HCT116 (cell line): ENCODE results near the gene COMTD1. TPM values are rescaled to one million over a fixed set of nuclear protein-coding genes. Genes with fewer than 3 reads are reported as not detected.

Source experiments
- ATAC-seq: fragments of 200-7000 bp; cut with Tn5 transposase; 2 replicates; pipeline ENCODE4 v1.9.1; 2020; ENCODE audit warnings: mild to moderate bottlenecking, moderate library complexity
- BruUV-seq: library from RNA; stranded (reverse); fragments of 400-500 nt; replicated peaks from 2 replicates; lab custom pipeline; 2021; lab: Mats Ljungman, UMichigan
- CTCF ChIA-PET: fragments of 300-600 bp; sonication (Branson Sonifier 250); formaldehyde crosslinking; loops from one replicate; lab custom pipeline; 2021; ENCODE audit warnings: antibody characterized with exemption; lab: Charles Lee
- POLR2A ChIA-PET: fragments of 300-600, 350-600 bp; sonication (Branson Sonifier 250); formaldehyde crosslinking; loops from one replicate; lab custom pipeline; 2021; ENCODE audit warnings: antibody characterized with exemption; lab: Charles Lee
- RAD21 ChIA-PET, 2 experiments: fragments of 300-600 bp; sonication (Branson Sonifier 250); formaldehyde crosslinking; loops; one replicate each; lab custom pipeline; 2023; ENCODE audit warnings: low total read pairs in 2 of 2; ENCODE audit not compliant: uncharacterized antibody in 2 of 2, unreplicated experiment in 2 of 2, low non-redundant PET in 1 of 2; lab: Charles Lee
- DNase-seq: peaks from one replicate; pipeline ENCODE4 v3.0.0-alpha.2; 2010; ENCODE audit warnings: low read depth, low spot score
- H2AFZ ChIP-seq: fragments of 200-600 bp; shearing (Covaris generic), sonication (generic); 2 replicates; pipeline ENCODE4 v1.6.1; 2017; ENCODE audit warnings: low read depth, mixed run types, mixed read lengths, antibody characterized with exemption, low read length; ENCODE audit not compliant: poor library complexity, severe bottlenecking
- H3K27ac ChIP-seq: 2 replicates; pipeline ENCODE4 v1.5.1; 2012; ENCODE audit warnings: low read depth, low read length
- H3K27me3 ChIP-seq: fragments of 200-600 bp; sonication (generic); 2 replicates; pipeline ENCODE4 v1.6.1; 2016; ENCODE audit warnings: mixed run types, low read length, mixed read lengths; ENCODE audit not compliant: insufficient read depth
- H3K36me3 ChIP-seq, 2 experiments: fragments of 200-500 bp in 1 of 2; fragments of 200-600 bp in 1 of 2; sonication (Bioruptor generic) in 1 of 2; sonication (generic) in 1 of 2; 2 replicates each; pipeline versions ENCODE4 v1.5.1 to v1.6.1; 2014 to 2016; ENCODE audit warnings: low read length in 2 of 2, inconsistent platforms in 1 of 2, mixed read lengths in 1 of 2, mixed run types in 1 of 2; ENCODE audit not compliant: insufficient read depth in 2 of 2, control insufficient read depth in 1 of 2
- H3K4me1 ChIP-seq, 2 experiments: fragments of 200-600 bp in 1 of 2; sonication (generic) in 1 of 2; 2 replicates each; pipeline versions ENCODE4 v1.5.1 to v1.6.1; 2012 to 2017; ENCODE audit warnings: low read length in 2 of 2, inconsistent platforms in 1 of 2, mild to moderate bottlenecking in 1 of 2, mixed read lengths in 1 of 2, mixed run types in 1 of 2, moderate library complexity in 1 of 2; ENCODE audit not compliant: insufficient read depth in 2 of 2, control insufficient read depth in 1 of 2
- H3K4me2 ChIP-seq: fragments of 200-600 bp; sonication (generic); 2 replicates; pipeline ENCODE4 v1.6.1; 2017; ENCODE audit warnings: mixed run types, low read length, mixed read lengths
- H3K4me3 ChIP-seq, 2 experiments: fragments of 200-600 bp in 1 of 2; sonication (generic) in 1 of 2; replicated peaks in 1 of 2; 2 replicates each; pipeline ENCODE4 v1.5.1; 2011 to 2016; ENCODE audit warnings: low read length in 2 of 2, control low read depth in 1 of 2, low read depth in 1 of 2, mild to moderate bottlenecking in 1 of 2, mixed read lengths in 1 of 2, mixed run types in 1 of 2
- H3K79me2 ChIP-seq: fragments of 200-600 bp; sonication (generic); 2 replicates; pipeline ENCODE4 v1.6.1; 2017; ENCODE audit warnings: mild to moderate bottlenecking, mixed run types, low read length, moderate library complexity, mixed read lengths; ENCODE audit not compliant: insufficient read depth
- H3K9ac ChIP-seq: fragments of 200-600 bp; sonication (generic); 2 replicates; pipeline ENCODE4 v1.6.1; 2016; ENCODE audit warnings: low read length, mixed read lengths
- H3K9me2 ChIP-seq: fragments of 200-600 bp; sonication (generic), shearing (Covaris generic); 2 replicates; pipeline ENCODE4 v1.6.1; 2017; ENCODE audit warnings: mixed run types, mild to moderate bottlenecking, moderate library complexity; ENCODE audit not compliant: insufficient read depth
- H3K9me3 ChIP-seq, 2 experiments: fragments of 200-500 bp in 1 of 2; fragments of 200-600 bp in 1 of 2; sonication (Bioruptor generic) in 1 of 2; sonication (generic) in 1 of 2; 2 replicates each; pipeline ENCODE4 v1.6.1; 2014 to 2017; ENCODE audit warnings: low read length in 2 of 2, mixed read lengths in 2 of 2, inconsistent platforms in 1 of 2, low read depth in 1 of 2, mild to moderate bottlenecking in 1 of 2, mixed run types in 1 of 2, moderate library complexity in 1 of 2; ENCODE audit not compliant: control insufficient read depth in 1 of 2, insufficient read depth in 1 of 2
- H4K20me1 ChIP-seq: fragments of 200-600 bp; sonication (generic), shearing (Covaris generic); 2 replicates; pipeline ENCODE4 v1.6.1; 2017; ENCODE audit warnings: mixed run types, mild to moderate bottlenecking, moderate library complexity; ENCODE audit not compliant: insufficient read depth
- CEBPB ChIP-seq: IDR thresholded peaks from 2 replicates; pipeline ENCODE4 v1.6.1; 2012; ENCODE audit warnings: low read depth
- CTCF ChIP-seq, 3 experiments: fragments of 200-600 bp in 1 of 3; sonication (generic) in 1 of 3; IDR thresholded peaks in 2 of 3; conservative IDR thresholded peaks in 1 of 3; 2 replicates each; pipeline ENCODE4 v1.5.1; 2012 to 2017; ENCODE audit warnings: low read depth in 2 of 3, low read length in 2 of 3, antibody characterized with exemption in 1 of 3, borderline replicate concordance in 1 of 3, control low read depth in 1 of 3, mild to moderate bottlenecking in 1 of 3, mixed read lengths in 1 of 3, mixed run types in 1 of 3, moderate library complexity in 1 of 3; ENCODE audit not compliant: insufficient read depth in 1 of 3
- EGR1 ChIP-seq: IDR thresholded peaks from 2 replicates; pipeline ENCODE4 v1.6.1; 2012; ENCODE audit warnings: low read depth
- ELF1 ChIP-seq: IDR thresholded peaks from 2 replicates; pipeline ENCODE4 v1.6.1; 2012; ENCODE audit warnings: low read depth, borderline replicate concordance
- EZH2phosphoT487 ChIP-seq: fragments of 200-600 bp; IDR thresholded peaks from 2 replicates; pipeline ENCODE4 v1.6.1; 2018; ENCODE audit warnings: antibody characterized with exemption, borderline replicate concordance
- FOSL1 ChIP-seq: IDR thresholded peaks from 2 replicates; pipeline ENCODE4 v1.6.1; 2012; ENCODE audit warnings: low read depth
- MAX ChIP-seq: IDR thresholded peaks from 2 replicates; pipeline ENCODE4 v1.6.1; 2012
- POLR2A ChIP-seq: IDR thresholded peaks from 2 replicates; pipeline ENCODE4 v1.7.0; 2011; ENCODE audit warnings: borderline replicate concordance; ENCODE audit not compliant: insufficient read depth, insufficient read length; ENCODE audit errors: extremely low read depth
- POLR2AphosphoS5 ChIP-seq: IDR thresholded peaks from 2 replicates; pipeline ENCODE4 v1.6.1; 2011; ENCODE audit warnings: mild to moderate bottlenecking, low read depth, low read length, moderate library complexity
- RAD21 ChIP-seq: IDR thresholded peaks from 2 replicates; pipeline ENCODE4 v1.6.1; 2012; ENCODE audit warnings: low read depth, mild to moderate bottlenecking
- REST ChIP-seq: IDR thresholded peaks from 2 replicates; pipeline ENCODE4 v1.6.1; 2012; ENCODE audit warnings: low read depth
- SIN3A ChIP-seq: IDR thresholded peaks from 2 replicates; pipeline ENCODE4 v1.6.1; 2012; ENCODE audit warnings: low read depth
- SRF ChIP-seq: IDR thresholded peaks from 2 replicates; pipeline ENCODE4 v1.6.1; 2012; ENCODE audit warnings: low read depth
- TCF7L2 ChIP-seq: IDR thresholded peaks from 2 replicates; pipeline ENCODE4 v1.7.0; 2011; ENCODE audit warnings: borderline replicate concordance, inconsistent platforms; ENCODE audit not compliant: insufficient read depth, insufficient read length; ENCODE audit errors: extremely low read depth
- YY1 ChIP-seq: IDR thresholded peaks from 2 replicates; pipeline ENCODE4 v1.6.1; 2011; ENCODE audit warnings: low read length, low read depth, moderate library complexity, mild to moderate bottlenecking; ENCODE audit not compliant: insufficient replicate concordance; ENCODE audit errors: extremely low read depth
- ZFX ChIP-seq: fragments of 450-650 bp; IDR thresholded peaks from 2 replicates; pipeline ENCODE4 v1.6.1; 2017
- ZNF274 ChIP-seq: fragments of 200-500 bp; sonication (Bioruptor generic); IDR thresholded peaks from 2 replicates; pipeline ENCODE4 v1.6.1; 2014; ENCODE audit warnings: mild to moderate bottlenecking, low read depth, low read length, inconsistent platforms
- intact Hi-C: fragments of 100-400 bp; cut with micrococcal nuclease; formaldehyde crosslinking; loops from 2 replicates; pipeline ENCODE4 v1.10.0; 2022
- total RNA-seq: library from RNA; stranded (reverse); gene quantifications from one replicate; pipeline ENCODE4 v1.2.1, GENCODE V29; 2021; ENCODE audit not compliant: unreplicated experiment
- TF ChIP-seq, protein P1 (sequence below): IDR thresholded peaks from 2 replicates; pipeline ENCODE4 v1.6.1; 2011; ENCODE audit warnings: mild to moderate bottlenecking, low read length, moderate library complexity; ENCODE audit not compliant: insufficient replicate concordance; ENCODE audit errors: extremely low read depth

Gene COMTD1
- total RNA-seq, 1 experiment from 2014 or later = 35.1 TPM

GRCh38 chr10:75283671-75284470, 48.1 kb upstream of the COMTD1 start:
- no peaks in the 10 kb centered on the region for H3K36me3 ChIP-seq
- DNase-seq = no peak
- H3K4me3 ChIP-seq = no peak overlapping the region
- CTCF ChIA-PET = no interaction called here
- H3K9me2 ChIP-seq = no peaks in the 10 kb centered on the region
- H4K20me1 ChIP-seq = no peaks in the 10 kb centered on the region
- H3K4me1 ChIP-seq = peaks cover 0 to 9% of the 10 kb centered on the region in 2 experiments; a peak in 1 of 4 replicates
- no peak for ATAC-seq
- BruUV-seq = no TSS peak
- no peaks in the 10 kb centered on the region for H3K27me3 ChIP-seq
- no peaks in the 10 kb centered on the region for H3K9me3 ChIP-seq
- RAD21 ChIA-PET = no interaction called here
- POLR2A ChIA-PET = interaction anchor here (0.9 kb wide), 1 partner anchor 9 kb away, joined by 6 read pairs; no protein-coding TSS in a partner anchor
- no peak overlapping the region for H3K9ac ChIP-seq
- 0 out of 2 replicates have a peak, but pooled peaks cover 5% of the 10 kb centered on the region for H3K79me2 ChIP-seq
- H3K4me2 ChIP-seq = no peak overlapping the region
- H2AFZ ChIP-seq = no peak overlapping the region
- intact Hi-C loops = no loop called here
- TF ChIP-seq YY1 = no peak
- TF ChIP-seq TCF7L2 = no peak
- no peak for TF ChIP-seq EZH2phosphoT487
- TF ChIP-seq, protein P1, sequence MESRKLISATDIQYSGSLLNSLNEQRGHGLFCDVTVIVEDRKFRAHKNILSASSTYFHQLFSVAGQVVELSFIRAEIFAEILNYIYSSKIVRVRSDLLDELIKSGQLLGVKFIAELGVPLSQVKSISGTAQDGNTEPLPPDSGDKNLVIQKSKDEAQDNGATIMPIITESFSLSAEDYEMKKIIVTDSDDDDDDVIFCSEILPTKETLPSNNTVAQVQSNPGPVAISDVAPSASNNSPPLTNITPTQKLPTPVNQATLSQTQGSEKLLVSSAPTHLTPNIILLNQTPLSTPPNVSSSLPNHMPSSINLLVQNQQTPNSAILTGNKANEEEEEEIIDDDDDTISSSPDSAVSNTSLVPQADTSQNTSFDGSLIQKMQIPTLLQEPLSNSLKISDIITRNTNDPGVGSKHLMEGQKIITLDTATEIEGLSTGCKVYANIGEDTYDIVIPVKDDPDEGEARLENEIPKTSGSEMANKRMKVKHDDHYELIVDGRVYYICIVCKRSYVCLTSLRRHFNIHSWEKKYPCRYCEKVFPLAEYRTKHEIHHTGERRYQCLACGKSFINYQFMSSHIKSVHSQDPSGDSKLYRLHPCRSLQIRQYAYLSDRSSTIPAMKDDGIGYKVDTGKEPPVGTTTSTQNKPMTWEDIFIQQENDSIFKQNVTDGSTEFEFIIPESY = no peak
- TF ChIP-seq SIN3A = no peak
- TF ChIP-seq EGR1 = no peak
- TF ChIP-seq MAX = no peak
- no peak for TF ChIP-seq ELF1
- no peak for TF ChIP-seq REST
- TF ChIP-seq POLR2AphosphoS5 = no peak
- TF ChIP-seq SRF = no peak
- no peak for TF ChIP-seq CTCF (IDR thresholded peaks at IDR 0.05 in 2 of 3, conservative IDR thresholded peaks at IDR 0.05 in 1 of 3; ENCODE audit: borderline replicate concordance in 1 of 3, insufficient read depth in 1 of 3, low read depth in 2 of 3, low read length in 2 of 3)
- TF ChIP-seq ZNF274 = no peak
- TF ChIP-seq ZFX = no peak
- no peak for TF ChIP-seq FOSL1
- TF ChIP-seq RAD21 = no peak
- no peak for TF ChIP-seq CEBPB
- no peak for TF ChIP-seq POLR2A
- TF ChIP-seq, all 23 proteins: peak for 0
- H3K27ac ChIP-seq = no peak overlapping the region
